GM12872 (cell line): ENCODE data around the gene CCNY.

ENCODE experiments used
- CTCF ChIP-seq: IDR thresholded peaks from 3 replicates; pipeline ENCODE4 v1.5.1; 2011; ENCODE audit warnings: low read depth, mild to moderate bottlenecking, low read length, moderate library complexity; ENCODE audit not compliant: insufficient read depth

The CCNY gene

DNA sequence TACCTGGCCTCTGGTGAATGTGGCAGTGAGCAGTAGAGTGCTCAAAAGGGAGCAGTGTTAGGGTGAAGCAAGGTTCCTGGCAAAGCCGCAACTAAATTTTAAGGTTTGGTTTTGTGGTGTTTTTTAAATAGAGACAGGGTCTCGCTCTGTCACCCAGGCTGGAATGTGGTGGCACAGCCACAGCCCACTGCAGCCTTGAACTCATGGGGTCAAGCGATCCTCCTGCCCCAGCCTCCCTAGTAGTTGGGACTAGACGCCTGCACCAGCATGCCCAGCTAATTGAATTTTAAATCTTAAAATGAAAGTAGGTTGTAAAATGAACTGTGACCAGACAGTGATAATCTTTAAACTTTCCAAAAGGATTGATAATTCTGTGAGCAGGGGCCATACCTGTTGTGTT, 130.4 kb downstream of the CCNY start:
- TF ChIP-seq CTCF: no peak

- no peak for TF ChIP-seq CTCF
Observed at GRCh38 chr10:35467186-35467585, 130.9 kb downstream of the CCNY start.

GRCh38 chr10:35470248-35470924, 134.1 kb downstream of the CCNY start:
- no peak for TF ChIP-seq CTCF

- no peak for TF ChIP-seq CTCF
Observed at GRCh38 chr10:35470925-35471315, 134.6 kb downstream of the CCNY start.

DNA sequence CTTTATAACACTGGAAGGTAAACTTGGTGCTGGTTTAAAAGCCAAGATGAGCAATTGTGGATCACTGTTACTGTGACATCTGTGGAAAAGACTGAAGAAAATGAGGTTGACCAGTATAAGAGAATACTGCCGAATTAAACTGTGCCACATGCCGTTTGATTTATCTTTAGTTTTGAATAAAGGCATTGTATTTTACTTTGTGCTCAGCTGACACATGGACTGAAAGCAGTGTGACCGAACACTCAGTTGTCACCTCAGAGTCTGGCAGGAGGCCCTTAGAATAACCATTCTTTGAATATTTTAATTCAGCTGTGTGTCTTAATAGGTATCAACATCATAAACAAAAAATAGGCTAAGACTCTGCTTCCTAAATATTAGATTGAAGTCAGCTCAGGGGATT, 135.1 kb downstream of the CCNY start:
- no peak for TF ChIP-seq CTCF

DNA sequence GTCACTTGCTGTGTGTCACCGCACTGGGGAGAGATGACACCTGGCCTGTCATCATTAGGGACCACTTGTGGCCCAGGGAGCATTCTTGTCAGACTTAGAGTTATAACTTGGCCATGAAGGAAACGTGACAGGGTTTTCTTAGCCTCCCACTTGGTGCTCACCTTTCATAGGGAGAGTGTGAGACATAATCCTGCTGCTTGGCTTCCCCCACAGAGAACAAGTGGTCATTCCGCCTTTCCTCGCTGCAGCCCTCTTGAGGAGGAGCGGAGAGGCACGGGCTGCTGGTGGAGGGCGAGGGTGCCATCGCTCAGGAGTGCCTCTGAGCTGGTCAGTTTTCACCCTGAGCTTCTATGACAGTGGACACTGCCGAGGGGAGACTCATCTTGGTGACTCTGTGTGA, 143.8 kb downstream of the CCNY start:
- no peak for TF ChIP-seq CTCF

- TF ChIP-seq CTCF: no peak
Observed at GRCh38 chr10:35481413-35481812, 145.1 kb downstream of the CCNY start.
